Raji (cell line): ENCODE results near the gene RPL36A.

Experiments used
- POLR2A ChIP-seq: IDR thresholded peaks from 2 replicates; pipeline ENCODE4 v1.6.1; 2011; ENCODE audit warnings: low read depth, low read length, control low read depth; ENCODE audit not compliant: insufficient read depth

RPL36A gene

GRCh38 chrX:101410461-101410860, 19.6 kb downstream of the RPL36A start:
- no peak for TF ChIP-seq POLR2A

GRCh38 chrX:101411984-101412383, 21.2 kb downstream of the RPL36A start:
- no peak for TF ChIP-seq POLR2A

GRCh38 chrX:101415180-101416145, 24.7 kb downstream of the RPL36A start:
- TF ChIP-seq POLR2A: no peak

- no peak for TF ChIP-seq POLR2A
Measured at GRCh38 chrX:101416691-101417090, 25.9 kb downstream of the RPL36A start.

- no peak for TF ChIP-seq POLR2A
Measured at GRCh38 chrX:101417190-101417589, 26.4 kb downstream of the RPL36A start.

- no peak for TF ChIP-seq POLR2A
Measured at GRCh38 chrX:101417981-101418841, 27.4 kb downstream of the RPL36A start.

GRCh38 chrX:101419489-101419888, 28.7 kb downstream of the RPL36A start:
- TF ChIP-seq POLR2A: no peak

- TF ChIP-seq POLR2A: no peak
Measured at GRCh38 chrX:101427954-101428353, 37.1 kb downstream of the RPL36A start.

- no peak for TF ChIP-seq POLR2A
Measured at GRCh38 chrX:101429934-101430333, 39.1 kb downstream of the RPL36A start.

GRCh38 chrX:101430457-101431078, 39.8 kb downstream of the RPL36A start:
- no peak for TF ChIP-seq POLR2A

GRCh38 chrX:101442085-101442484, 51.3 kb downstream of the RPL36A start:
- TF ChIP-seq POLR2A: no peak
